Activated CD8-positive, alpha-beta memory T cell treated with anti-CD3 and anti-CD28 coated beads, Interleukin-2, amount 50 U/mL, for 1 hour (primary cell): ENCODE measurements around the gene NPIPB8.
"Not testable (repeated sequence)": the region's sequence is repeated elsewhere in the genome, so short reads cannot be mapped to it uniquely, and the experiment has no call there.

Source experiments
- DNase-seq: peaks from one replicate; pipeline ENCODE4 v3.0.0-alpha.2; 2020; ENCODE audit errors: extremely low read depth

Gene NPIPB8

GRCh38 chr16:28607116-28607623 lies 30.7 kb upstream of the NPIPB8 start:
- no peak for DNase-seq

GRCh38 chr16:28607681-28608495 lies 30.0 kb upstream of the NPIPB8 start:
- DNase-seq, result not testable (repeated sequence)

GRCh38 chr16:28608496-28608808 lies 29.4 kb upstream of the NPIPB8 start:
- DNase-seq, result not testable (repeated sequence)

- not testable (repeated sequence) for DNase-seq
Measured at GRCh38 chr16:28608867-28609596, 28.8 kb upstream of the NPIPB8 start.

GRCh38 chr16:28609631-28610594 lies 28.0 kb upstream of the NPIPB8 start, which contains the start of gene SULT1A1:
Gene SULT1A1, minus strand, starts transcription at chr16:28610044. Its CDS starts 1,189 bp downstream, at chr16:28608855.
- DNase-seq, result no peak

GRCh38 chr16:28610595-28611191 lies 27.2 kb upstream of the NPIPB8 start:
- no peak for DNase-seq

- not testable (repeated sequence) for DNase-seq
Measured at GRCh38 chr16:28612359-28613280, 25.2 kb upstream of the NPIPB8 start.

- not testable (repeated sequence) for DNase-seq
Measured at GRCh38 chr16:28613912-28614311, 24.0 kb upstream of the NPIPB8 start.

GRCh38 chr16:28614561-28614960 lies 23.3 kb upstream of the NPIPB8 start:
- not testable (repeated sequence) for DNase-seq

GRCh38 chr16:28615486-28616223 lies 22.2 kb upstream of the NPIPB8 start:
- not testable (repeated sequence) for DNase-seq

- not testable (repeated sequence) for DNase-seq
Measured at GRCh38 chr16:28616224-28616577, 21.7 kb upstream of the NPIPB8 start.

GRCh38 chr16:28616636-28617035 lies 21.2 kb upstream of the NPIPB8 start:
- DNase-seq, result no peak

GRCh38 chr16:28617874-28618273 lies 20.0 kb upstream of the NPIPB8 start:
- no peak for DNase-seq

- DNase-seq, result not testable (repeated sequence)
Measured at GRCh38 chr16:28620316-28620715, 17.5 kb upstream of the NPIPB8 start.

GRCh38 chr16:28621481-28622155 lies 16.2 kb upstream of the NPIPB8 start:
- no peak for DNase-seq

GRCh38 chr16:28622532-28623171 lies 15.2 kb upstream of the NPIPB8 start:
- not testable (repeated sequence) for DNase-seq

- no peak for DNase-seq
Measured at GRCh38 chr16:28623172-28623711, 14.6 kb upstream of the NPIPB8 start.

- DNase-seq, result not testable (repeated sequence)
Measured at GRCh38 chr16:28630905-28631304, 7.0 kb upstream of the NPIPB8 start.
